ENCODE results near the gene MDP1. TPM values are rescaled to one million over a fixed set of nuclear protein-coding genes. Genes with fewer than 3 reads are reported as not detected.
"Not testable (repeated sequence)": the region's sequence is repeated elsewhere in the genome, so short reads cannot be mapped to it uniquely, and the experiment has no call there.

The MDP1 gene
- total and polyA plus RNA-seq, 2 experiments from 2014 or later, result 9.8 to 31.1 TPM

DNA sequence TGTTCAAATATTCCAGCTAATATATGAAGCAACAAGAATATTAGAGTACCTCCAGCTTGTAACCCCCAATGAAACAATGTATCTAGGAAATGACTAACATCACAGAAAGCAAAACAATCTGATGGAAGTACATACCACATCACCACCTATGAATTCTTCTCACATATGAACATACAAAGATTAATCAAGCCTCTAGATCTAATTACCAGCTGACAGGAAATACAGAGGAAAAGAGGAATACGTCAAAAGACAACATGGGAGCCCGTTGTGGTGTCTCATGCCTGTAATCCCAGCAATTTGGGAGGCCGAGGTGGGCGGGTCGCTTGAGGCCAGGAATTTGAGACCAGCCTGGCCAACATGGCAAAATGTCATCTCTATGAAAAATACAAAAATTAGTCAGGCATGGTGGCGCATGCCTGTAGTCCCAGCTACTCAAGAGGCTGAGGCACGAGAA is 8.8 kb upstream of the MDP1 start:
- TF ChIP-seq, protein P1, sequence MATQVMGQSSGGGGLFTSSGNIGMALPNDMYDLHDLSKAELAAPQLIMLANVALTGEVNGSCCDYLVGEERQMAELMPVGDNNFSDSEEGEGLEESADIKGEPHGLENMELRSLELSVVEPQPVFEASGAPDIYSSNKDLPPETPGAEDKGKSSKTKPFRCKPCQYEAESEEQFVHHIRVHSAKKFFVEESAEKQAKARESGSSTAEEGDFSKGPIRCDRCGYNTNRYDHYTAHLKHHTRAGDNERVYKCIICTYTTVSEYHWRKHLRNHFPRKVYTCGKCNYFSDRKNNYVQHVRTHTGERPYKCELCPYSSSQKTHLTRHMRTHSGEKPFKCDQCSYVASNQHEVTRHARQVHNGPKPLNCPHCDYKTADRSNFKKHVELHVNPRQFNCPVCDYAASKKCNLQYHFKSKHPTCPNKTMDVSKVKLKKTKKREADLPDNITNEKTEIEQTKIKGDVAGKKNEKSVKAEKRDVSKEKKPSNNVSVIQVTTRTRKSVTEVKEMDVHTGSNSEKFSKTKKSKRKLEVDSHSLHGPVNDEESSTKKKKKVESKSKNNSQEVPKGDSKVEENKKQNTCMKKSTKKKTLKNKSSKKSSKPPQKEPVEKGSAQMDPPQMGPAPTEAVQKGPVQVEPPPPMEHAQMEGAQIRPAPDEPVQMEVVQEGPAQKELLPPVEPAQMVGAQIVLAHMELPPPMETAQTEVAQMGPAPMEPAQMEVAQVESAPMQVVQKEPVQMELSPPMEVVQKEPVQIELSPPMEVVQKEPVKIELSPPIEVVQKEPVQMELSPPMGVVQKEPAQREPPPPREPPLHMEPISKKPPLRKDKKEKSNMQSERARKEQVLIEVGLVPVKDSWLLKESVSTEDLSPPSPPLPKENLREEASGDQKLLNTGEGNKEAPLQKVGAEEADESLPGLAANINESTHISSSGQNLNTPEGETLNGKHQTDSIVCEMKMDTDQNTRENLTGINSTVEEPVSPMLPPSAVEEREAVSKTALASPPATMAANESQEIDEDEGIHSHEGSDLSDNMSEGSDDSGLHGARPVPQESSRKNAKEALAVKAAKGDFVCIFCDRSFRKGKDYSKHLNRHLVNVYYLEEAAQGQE (IDR thresholded peaks at IDR 0.05; ENCODE audit: unreplicated experiment), result no peak
- TF ChIP-seq NANOG (IDR thresholded peaks at IDR 0.05; ENCODE audit: borderline replicate concordance) (no peak), ZNF331 (CRISPR knock-in tag; IDR thresholded peaks at IDR 0.05; ENCODE audit: low read depth) (no peak), STAT1 (IDR thresholded peaks at IDR 0.05; ENCODE audit: unreplicated experiment) (no peak), EZH2phosphoT487 (IDR thresholded peaks at IDR 0.05; ENCODE audit: unreplicated experiment) (no peak)
- TF ChIP-seq, protein P2, sequence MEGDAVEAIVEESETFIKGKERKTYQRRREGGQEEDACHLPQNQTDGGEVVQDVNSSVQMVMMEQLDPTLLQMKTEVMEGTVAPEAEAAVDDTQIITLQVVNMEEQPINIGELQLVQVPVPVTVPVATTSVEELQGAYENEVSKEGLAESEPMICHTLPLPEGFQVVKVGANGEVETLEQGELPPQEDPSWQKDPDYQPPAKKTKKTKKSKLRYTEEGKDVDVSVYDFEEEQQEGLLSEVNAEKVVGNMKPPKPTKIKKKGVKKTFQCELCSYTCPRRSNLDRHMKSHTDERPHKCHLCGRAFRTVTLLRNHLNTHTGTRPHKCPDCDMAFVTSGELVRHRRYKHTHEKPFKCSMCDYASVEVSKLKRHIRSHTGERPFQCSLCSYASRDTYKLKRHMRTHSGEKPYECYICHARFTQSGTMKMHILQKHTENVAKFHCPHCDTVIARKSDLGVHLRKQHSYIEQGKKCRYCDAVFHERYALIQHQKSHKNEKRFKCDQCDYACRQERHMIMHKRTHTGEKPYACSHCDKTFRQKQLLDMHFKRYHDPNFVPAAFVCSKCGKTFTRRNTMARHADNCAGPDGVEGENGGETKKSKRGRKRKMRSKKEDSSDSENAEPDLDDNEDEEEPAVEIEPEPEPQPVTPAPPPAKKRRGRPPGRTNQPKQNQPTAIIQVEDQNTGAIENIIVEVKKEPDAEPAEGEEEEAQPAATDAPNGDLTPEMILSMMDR (conservative IDR thresholded peaks at IDR 0.05; ENCODE audit: low read depth in 2 of 2), result no peak
- no peaks in the 10 kb centered on the region for H3K27me3 ChIP-seq (ENCODE audit: insufficient read depth)
- H4K20me1 ChIP-seq (replicated peaks; ENCODE audit: insufficient read depth), result peaks cover 40% of the 10 kb centered on the region
- peaks cover 98% of the 10 kb centered on the region for H3K79me2 ChIP-seq (replicated peaks; ENCODE audit: insufficient read depth)
- peaks cover 9% of the 10 kb centered on the region for H3K36me3 Mint-ChIP-seq (ENCODE audit: low read depth)
- no peak overlapping the region for H3K4me3 Mint-ChIP-seq
- no peaks in the 10 kb centered on the region for H3K9me3 Mint-ChIP-seq
- no peaks in the 10 kb centered on the region for H3K9me2 ChIP-seq (ENCODE audit: insufficient read depth)
- ATAC-seq (no peak), DNase-seq (ENCODE audit: low spot score) (no peak)
- no peak overlapping the region for H3K27ac ChIP-seq (ENCODE audit: low read depth)
- H3K4me1 Mint-ChIP-seq, result no peaks in the 10 kb centered on the region
- H3K4me2 ChIP-seq, result no peak overlapping the region
- no peak overlapping the region for H2AFZ ChIP-seq
- no peaks in the 10 kb centered on the region for H3K27me3 Mint-ChIP-seq (ENCODE audit: insufficient read depth, low read depth, poor library complexity)
- no peak overlapping the region for H3K27ac Mint-ChIP-seq
- peaks cover 12% of the 10 kb centered on the region for H3K36me3 ChIP-seq (ENCODE audit: insufficient read depth)
- no peak overlapping the region for H3K4me3 ChIP-seq
- H3F3A ChIP-seq (replicated peaks; ENCODE audit: low read depth), result no peaks in the 10 kb centered on the region
- no peaks in the 10 kb centered on the region for H3K4me1 ChIP-seq (ENCODE audit: insufficient read depth)

DNA sequence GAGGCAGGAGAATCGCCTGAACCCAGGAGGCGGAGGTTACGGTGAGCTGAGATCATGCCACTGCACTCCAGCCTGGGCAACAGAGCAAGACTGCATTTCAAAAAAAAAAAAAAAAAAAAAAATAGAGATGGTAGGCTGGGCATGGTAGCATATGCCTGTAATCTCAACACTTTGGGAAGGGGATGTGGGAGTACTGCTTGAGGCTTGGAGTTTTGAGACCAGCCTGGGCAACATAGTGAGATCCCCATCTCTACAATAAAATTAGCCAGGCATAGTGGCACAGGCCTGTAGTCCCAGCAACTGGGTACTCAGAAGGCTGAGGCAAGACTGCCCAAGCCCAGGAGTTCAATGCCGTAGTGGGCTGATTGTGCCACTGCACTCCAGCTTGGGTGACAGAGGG is 7.1 kb upstream of the MDP1 start:
- not testable (repeated sequence) for H3K4me3 ChIP-seq; ATAC-seq; H3K27me3 Mint-ChIP-seq (ENCODE audit: insufficient read depth, low read depth, poor library complexity); H2AFZ ChIP-seq; H3K27ac Mint-ChIP-seq; H3K27ac ChIP-seq (ENCODE audit: low read depth); H3F3A ChIP-seq (replicated peaks; ENCODE audit: low read depth); DNase-seq (ENCODE audit: low spot score); H3K4me3 Mint-ChIP-seq; H3K4me2 ChIP-seq; H3K9me3 Mint-ChIP-seq; H3K9me2 ChIP-seq (ENCODE audit: insufficient read depth); H3K4me1 ChIP-seq (ENCODE audit: insufficient read depth); H3K27me3 ChIP-seq (ENCODE audit: insufficient read depth); H3K4me1 Mint-ChIP-seq
- peaks cover 89% of the 10 kb centered on the region for H3K79me2 ChIP-seq (replicated peaks; ENCODE audit: insufficient read depth)
- peaks cover 36% of the 10 kb centered on the region for H4K20me1 ChIP-seq (replicated peaks; ENCODE audit: insufficient read depth)
- H3K36me3 Mint-ChIP-seq (ENCODE audit: low read depth), result peaks cover 11% of the 10 kb centered on the region
- peaks cover 12% of the 10 kb centered on the region for H3K36me3 ChIP-seq (ENCODE audit: insufficient read depth)
